Renal cortical epithelial cell (primary cell): Measurements from ENCODE around the gene DISP3. TPM values are rescaled to one million over a fixed set of nuclear protein-coding genes. Genes with fewer than 3 reads are reported as not detected.

Experiments used
- DNase-seq: peaks from one replicate; pipeline ENCODE4 v3.0.0-alpha.2; 2011; ENCODE audit warnings: low read depth
- total RNA-seq: library from RNA; depleted of rRNA; stranded (reverse); fragments of >200 nt; gene quantifications from 2 replicates; pipeline ENCODE4 v1.2.3, GENCODE V29; 2014

DISP3 gene, protein sequence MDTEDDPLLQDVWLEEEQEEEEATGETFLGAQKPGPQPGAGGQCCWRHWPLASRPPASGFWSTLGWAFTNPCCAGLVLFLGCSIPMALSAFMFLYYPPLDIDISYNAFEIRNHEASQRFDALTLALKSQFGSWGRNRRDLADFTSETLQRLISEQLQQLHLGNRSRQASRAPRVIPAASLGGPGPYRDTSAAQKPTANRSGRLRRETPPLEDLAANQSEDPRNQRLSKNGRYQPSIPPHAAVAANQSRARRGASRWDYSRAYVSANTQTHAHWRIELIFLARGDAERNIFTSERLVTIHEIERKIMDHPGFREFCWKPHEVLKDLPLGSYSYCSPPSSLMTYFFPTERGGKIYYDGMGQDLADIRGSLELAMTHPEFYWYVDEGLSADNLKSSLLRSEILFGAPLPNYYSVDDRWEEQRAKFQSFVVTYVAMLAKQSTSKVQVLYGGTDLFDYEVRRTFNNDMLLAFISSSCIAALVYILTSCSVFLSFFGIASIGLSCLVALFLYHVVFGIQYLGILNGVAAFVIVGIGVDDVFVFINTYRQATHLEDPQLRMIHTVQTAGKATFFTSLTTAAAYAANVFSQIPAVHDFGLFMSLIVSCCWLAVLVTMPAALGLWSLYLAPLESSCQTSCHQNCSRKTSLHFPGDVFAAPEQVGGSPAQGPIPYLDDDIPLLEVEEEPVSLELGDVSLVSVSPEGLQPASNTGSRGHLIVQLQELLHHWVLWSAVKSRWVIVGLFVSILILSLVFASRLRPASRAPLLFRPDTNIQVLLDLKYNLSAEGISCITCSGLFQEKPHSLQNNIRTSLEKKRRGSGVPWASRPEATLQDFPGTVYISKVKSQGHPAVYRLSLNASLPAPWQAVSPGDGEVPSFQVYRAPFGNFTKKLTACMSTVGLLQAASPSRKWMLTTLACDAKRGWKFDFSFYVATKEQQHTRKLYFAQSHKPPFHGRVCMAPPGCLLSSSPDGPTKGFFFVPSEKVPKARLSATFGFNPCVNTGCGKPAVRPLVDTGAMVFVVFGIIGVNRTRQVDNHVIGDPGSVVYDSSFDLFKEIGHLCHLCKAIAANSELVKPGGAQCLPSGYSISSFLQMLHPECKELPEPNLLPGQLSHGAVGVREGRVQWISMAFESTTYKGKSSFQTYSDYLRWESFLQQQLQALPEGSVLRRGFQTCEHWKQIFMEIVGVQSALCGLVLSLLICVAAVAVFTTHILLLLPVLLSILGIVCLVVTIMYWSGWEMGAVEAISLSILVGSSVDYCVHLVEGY (N-terminal part only)
- under 0.01 TPM in 1 of 2 replicates, not detected in the other for total RNA-seq

DNA sequence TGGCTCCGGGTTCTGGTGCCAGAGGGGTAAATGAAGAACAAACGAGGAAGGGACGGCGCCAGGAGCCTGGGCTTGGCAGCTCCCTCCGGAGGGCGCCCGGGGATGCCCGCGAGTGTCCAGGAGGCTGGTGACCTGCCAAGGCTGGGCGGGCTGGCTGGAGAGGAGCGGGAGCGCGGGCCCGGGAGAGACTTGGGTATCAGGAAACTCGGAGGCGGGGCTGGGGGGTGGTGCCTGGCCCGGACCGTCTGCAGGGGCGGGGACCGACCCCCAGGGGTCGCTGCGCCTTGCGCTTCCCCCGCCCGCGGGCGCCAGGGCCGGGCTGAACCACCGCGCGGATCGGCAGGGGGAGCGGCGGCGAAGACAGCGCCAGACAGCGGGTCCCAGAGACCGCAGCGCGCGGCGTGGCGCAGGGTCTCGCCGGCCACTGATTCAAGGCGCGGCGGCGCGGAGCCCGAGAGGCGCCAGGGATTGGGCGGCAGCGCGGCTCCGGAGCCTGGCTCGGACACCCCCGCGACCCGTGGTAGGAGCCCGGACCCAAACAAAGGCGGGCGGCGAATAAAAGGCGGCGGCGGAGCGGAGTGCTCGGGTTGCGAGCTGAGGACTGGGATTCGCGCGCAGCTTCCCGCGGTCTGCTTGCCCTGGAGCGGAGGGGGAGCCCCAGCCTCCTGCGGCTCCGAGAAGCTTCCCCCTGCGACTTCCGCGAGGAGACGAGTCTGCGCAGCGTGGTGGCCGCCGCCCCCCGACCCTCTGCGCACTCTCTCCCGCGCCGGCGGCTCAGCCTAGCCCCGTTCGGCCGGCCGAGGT is at the start of gene DISP3:
Gene DISP3 (plus strand): TSS at position 585 of the 804 bp plus-strand sequence. CDS start 21,838 bp downstream, outside the sequence.
- no peak for DNase-seq

GRCh38 chr1:11429226-11429625 is 49.7 kb upstream of the DISP3 start:
- no peak for DNase-seq

- no peak for DNase-seq
Measured at GRCh38 chr1:11429935-11430334, 49.0 kb upstream of the DISP3 start.

GRCh38 chr1:11431941-11432507 is 46.9 kb upstream of the DISP3 start:
- peak; percentile 3 for DNase-seq

- no peak for DNase-seq
Measured at GRCh38 chr1:11432526-11432925, 46.4 kb upstream of the DISP3 start.

DNA sequence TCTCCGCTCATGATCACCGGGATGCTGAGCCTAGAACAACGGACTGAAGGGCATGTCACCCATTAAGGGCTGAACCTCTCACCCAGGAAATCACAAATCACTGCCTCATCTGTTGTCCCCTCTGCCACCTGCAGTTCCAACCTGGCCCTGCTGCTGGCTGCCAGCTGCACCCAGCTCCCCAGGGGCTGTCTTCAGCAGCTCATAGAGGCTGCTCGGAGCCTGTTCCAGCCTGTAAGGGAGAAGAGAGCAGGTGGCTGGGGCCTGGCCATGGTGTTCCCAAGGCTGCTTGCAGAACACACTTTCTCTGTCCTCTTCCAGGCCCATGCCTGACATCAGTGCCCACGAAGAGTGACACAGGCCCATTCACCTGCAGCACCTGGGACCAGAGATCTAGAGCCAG is 44.5 kb upstream of the DISP3 start:
- DNase-seq = no peak

DNA sequence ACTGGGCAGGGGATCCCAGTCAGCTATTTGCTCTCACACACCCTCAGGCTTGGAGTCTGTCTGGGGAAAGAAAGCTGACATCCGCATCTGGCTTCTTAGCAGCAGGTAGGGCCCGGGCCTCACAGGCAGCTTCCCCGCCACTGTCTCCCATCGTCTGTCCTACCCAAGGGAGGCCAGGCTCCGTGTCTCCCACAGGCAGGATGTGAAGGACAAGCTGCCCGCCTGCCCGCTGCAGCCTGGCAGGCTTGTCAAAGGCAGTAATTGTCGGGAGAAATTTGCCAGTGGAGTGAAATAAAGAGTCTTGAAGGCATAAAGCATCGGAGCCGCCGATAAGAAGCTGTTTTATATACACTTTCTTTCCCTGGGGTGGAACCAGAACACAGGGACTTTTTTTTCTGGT is 44.0 kb upstream of the DISP3 start:
- DNase-seq = no peak

GRCh38 chr1:11438996-11439395 is 40.0 kb upstream of the DISP3 start:
- no peak for DNase-seq

DNA sequence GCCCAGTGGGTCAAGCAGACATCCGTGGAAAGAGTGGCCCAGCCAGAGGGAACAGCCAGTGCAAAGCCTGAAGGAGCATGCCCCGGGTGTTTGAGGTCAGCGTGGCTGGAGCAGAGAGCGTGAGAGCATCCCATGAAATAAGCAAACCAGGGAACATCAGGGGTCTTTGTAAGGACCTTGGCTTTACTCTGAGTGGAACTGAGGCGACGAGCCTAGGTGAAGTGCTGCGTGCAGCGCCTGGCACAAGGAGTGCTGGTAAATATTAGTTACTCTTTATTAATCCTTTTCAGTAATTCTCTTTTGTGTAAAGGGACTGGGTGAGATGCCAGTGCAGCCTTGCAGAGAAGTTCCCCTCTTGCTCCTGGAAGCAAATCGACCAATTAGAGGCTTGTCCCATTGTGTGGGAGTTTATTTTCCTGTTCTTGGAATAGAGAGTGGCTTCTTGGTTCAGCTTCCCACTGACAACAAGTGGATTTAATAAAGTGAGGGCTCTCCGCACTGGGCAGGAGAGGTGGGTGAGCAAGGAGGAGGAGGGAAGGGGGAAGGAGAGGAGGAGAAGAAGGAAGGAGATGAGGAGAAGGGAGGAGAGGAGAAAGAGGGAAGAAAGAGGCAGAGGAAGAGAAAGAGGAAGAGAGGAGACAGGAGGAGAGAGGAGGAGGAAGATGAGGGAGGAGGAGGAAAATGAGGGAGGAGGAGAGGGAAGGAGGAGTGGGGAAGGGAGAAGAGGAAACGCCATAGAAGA is 37.6 kb upstream of the DISP3 start:
- no peak for DNase-seq

DNA sequence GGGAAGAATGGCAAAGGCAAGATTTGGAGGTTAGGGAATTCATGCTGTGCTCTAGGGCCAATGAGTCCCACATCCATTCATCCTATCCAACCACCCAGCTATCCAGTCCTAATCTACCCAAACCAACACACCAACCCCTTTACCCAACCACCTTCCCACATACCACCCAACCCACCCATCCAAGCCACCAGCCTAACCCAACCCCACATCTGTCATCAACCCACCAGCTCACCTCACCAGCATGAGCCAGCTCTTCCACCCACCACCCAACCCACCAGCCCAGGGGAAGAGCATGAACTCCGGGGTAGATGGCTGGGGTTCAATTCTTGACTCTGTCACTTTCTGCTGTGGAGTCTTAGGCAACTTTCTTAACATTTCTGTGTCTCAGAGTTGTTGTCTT is 35.9 kb upstream of the DISP3 start:
- DNase-seq = no peak

DNA sequence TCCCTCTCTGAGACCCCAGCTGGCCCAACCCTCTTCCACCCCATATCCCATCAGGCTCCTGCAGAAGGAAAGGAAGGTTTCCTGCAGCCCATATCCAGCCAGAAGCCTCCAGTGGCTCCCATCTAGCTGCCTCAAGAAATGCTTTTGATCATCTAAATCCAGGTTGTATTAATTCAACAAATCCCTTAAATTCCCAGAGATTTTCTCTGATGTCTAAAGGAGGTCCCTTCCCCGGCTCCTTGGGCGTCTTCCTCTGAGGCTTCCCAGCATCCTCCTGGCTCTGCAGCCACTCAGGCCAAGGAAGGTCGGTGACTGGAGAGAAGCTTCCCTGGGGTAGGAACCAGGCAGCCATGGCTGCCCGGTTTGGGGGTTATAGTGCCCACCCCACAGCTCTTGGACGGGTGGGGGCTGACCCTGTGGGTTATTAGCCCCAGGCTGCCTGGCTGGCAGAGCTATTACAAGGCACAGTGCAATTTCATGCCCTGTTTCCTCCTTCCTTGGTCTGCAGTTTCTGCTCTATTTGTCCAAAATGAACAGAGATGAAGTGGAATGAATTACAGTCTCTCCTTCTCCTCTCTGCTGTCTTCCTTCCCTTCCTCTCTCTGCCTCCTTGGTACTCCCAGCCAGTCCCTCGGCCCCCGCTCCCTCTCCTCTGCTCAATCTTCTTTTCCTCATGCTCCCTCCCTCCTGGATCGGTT is 34.8 kb upstream of the DISP3 start:
- no peak for DNase-seq

GRCh38 chr1:11444907-11445306 is 34.0 kb upstream of the DISP3 start:
- no peak for DNase-seq

GRCh38 chr1:11447903-11448302 is 31.1 kb upstream of the DISP3 start:
- DNase-seq = no peak

DNA sequence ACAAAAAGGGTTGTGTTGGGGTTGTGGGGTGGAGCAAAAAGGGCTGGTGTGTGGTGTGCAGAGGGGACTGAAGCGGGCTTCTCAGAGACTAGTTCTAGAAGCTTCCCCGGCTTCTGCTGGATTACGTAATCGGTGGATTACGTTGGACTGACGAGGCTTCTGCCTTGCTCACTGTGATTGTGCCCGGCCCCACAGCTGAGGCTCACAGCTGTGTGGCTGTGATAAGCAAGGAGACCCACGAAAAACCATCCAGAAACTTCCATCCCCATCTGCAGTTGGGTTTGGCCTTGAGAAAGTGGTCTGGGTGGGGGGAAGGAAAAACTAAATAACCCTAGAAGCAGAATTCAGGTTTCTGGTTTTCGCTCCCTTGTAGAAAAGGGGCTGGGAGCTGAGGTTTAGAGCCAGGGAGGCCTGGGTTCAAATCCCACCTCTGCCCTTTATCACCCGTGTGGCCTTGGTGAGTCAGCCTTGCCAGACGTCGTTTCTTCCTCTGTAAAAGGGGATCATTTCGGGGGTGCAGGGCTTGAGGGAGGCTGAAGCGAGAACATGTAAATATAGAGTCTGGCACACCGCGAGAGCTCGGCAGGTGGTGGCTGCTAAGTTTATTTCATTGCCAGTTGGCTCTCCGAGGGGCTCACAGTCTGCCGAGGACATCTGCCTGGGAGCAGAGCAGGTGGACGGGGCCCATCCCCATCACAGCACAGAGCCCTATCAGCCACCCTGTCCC is 30.4 kb upstream of the DISP3 start:
- DNase-seq = no peak

DNA sequence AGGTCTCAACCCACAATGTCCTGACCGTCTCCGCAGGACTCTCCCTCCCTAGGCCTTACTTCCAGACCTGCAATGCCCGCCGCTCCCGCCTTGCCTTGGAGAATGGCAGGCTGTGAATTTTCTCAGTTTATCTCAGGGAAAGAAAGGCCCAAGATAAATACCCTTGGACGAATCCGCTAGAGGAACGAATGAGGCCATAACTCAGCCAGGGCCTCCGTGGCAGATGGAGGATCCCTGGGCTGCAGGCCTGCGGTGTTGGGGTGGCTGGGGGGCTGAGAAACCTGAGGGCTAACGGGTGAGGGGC is 29.9 kb upstream of the DISP3 start:
- no peak for DNase-seq

GRCh38 chr1:11450310-11450709 is 28.6 kb upstream of the DISP3 start:
- DNase-seq = no peak

DNA sequence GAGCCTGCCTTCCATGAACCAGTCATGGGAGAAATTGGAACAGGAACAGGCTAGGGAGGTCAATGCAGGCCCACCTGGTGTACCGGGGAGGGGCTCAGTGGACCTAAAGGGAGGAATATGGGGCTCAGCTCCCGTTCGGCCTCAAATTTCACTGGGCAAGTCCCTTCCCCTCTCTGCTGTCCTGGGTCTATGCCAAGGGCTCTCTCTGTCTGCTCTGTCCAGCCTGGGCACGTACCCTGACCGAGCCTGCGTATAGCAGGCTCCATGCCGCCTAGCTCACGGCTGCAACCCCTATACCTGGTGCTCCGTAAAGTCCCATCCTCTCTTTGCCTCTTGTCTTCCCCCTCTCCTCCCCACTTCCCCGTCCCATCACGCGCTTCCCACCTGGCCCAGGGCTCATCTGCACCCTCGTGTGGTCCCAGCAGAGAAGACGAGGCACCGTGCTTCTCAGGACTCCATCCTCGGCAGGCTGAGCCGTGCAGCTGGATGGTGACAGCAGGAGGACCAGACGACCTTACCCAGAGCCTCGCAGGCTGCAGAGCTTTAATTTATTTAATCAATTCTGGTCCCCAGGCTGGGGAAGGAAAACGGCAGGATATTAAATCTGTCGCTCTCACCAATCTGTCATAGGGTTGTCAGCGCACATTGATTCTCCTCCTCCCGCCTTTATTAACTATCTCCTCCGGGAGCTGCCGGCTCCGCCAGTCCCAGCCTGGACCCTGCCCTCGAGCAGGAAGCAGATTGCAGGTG is 25.0 kb upstream of the DISP3 start:
- no peak for DNase-seq

GRCh38 chr1:11455967-11456570 is 22.9 kb upstream of the DISP3 start:
- no peak for DNase-seq
